ENCODE results near the gene MATK.

Gene MATK

GRCh38 chr19:3752492-3752891, 33.7 kb downstream of the MATK start:
- no peak overlapping the region for H3K4me3 ChIP-seq (ENCODE audit: low read length)
- no peak for DNase-seq (ENCODE audit: low read depth)
- no peak for TF ChIP-seq CTCF (conservative IDR thresholded peaks at IDR 0.05; ENCODE audit: low read length)

GRCh38 chr19:3751236-3751635, 34.9 kb downstream of the MATK start:
- DNase-seq (ENCODE audit: low read depth), result no peak
- TF ChIP-seq CTCF (conservative IDR thresholded peaks at IDR 0.05; ENCODE audit: low read length), result no peak

GRCh38 chr19:3750211-3750610, 36.0 kb downstream of the MATK start:
- DNase-seq (ENCODE audit: low read depth), result no peak
- no peak for TF ChIP-seq CTCF (conservative IDR thresholded peaks at IDR 0.05; ENCODE audit: low read length)
- H3K4me3 ChIP-seq (ENCODE audit: low read length), result no peak overlapping the region

More at GRCh38 chr19:3751236-3751635, 34.9 kb downstream of the MATK start:
- H3K4me3 ChIP-seq (ENCODE audit: low read length), result no peak overlapping the region

GRCh38 chr19:3748965-3749364, 37.2 kb downstream of the MATK start:
- no peak for TF ChIP-seq CTCF (conservative IDR thresholded peaks at IDR 0.05; ENCODE audit: low read length)
- no peak overlapping the region for H3K4me3 ChIP-seq (ENCODE audit: low read length)
- no peak for DNase-seq (ENCODE audit: low read depth)

GRCh38 chr19:3746371-3747056, 39.7 kb downstream of the MATK start:
- no peak for TF ChIP-seq CTCF (conservative IDR thresholded peaks at IDR 0.05; ENCODE audit: low read length)
- DNase-seq (ENCODE audit: low read depth), result no peak
- H3K4me3 ChIP-seq (ENCODE audit: low read length), result no peak overlapping the region

GRCh38 chr19:3745363-3746045, 40.7 kb downstream of the MATK start:
- no peak for TF ChIP-seq CTCF (conservative IDR thresholded peaks at IDR 0.05; ENCODE audit: low read length)

GRCh38 chr19:3743486-3743885, 42.7 kb downstream of the MATK start:
- DNase-seq (ENCODE audit: low read depth), result no peak
- TF ChIP-seq CTCF (conservative IDR thresholded peaks at IDR 0.05; ENCODE audit: low read length), result no peak
- no peak overlapping the region for H3K4me3 ChIP-seq (ENCODE audit: low read length)

More at GRCh38 chr19:3745363-3746045, 40.7 kb downstream of the MATK start:
- DNase-seq (ENCODE audit: low read depth), result no peak
- H3K4me3 ChIP-seq (ENCODE audit: low read length), result no peak overlapping the region
